Activated T-helper 17 cell treated with anti-CD3 and anti-CD28 coated beads, Interleukin-2, amount 50 U/mL, for 72 hours (primary cell): Measurements from ENCODE around the gene UBL3. TPM values are rescaled to one million over a fixed set of nuclear protein-coding genes. Genes with fewer than 3 reads are reported as not detected.

ENCODE experiments used
- ATAC-seq: fragments of 150-1000 bp; cut with Tn5 transposase; replicated peaks from 2 replicates; pipeline ENCODE4 v1.10.0; 2021; ENCODE audit warnings: mild to moderate bottlenecking, moderate library complexity
- H3K27ac Mint-ChIP-seq: one replicate; pipeline ENCODE4 v1.8.0; 2022; ENCODE audit warnings: mixed read lengths
- H3K27me3 Mint-ChIP-seq: one replicate; pipeline ENCODE4 v1.8.0; 2022; ENCODE audit warnings: mixed read lengths
- H3K36me3 Mint-ChIP-seq: one replicate; pipeline ENCODE4 v1.8.0; 2022; ENCODE audit warnings: low read depth, mild to moderate bottlenecking, mixed read lengths
- H3K4me1 Mint-ChIP-seq: one replicate; pipeline ENCODE4 v1.8.0; 2022; ENCODE audit warnings: mixed read lengths
- H3K4me3 Mint-ChIP-seq: one replicate; pipeline ENCODE4 v1.8.0; 2022; ENCODE audit warnings: mild to moderate bottlenecking, mixed read lengths
- H3K9me3 Mint-ChIP-seq: one replicate; pipeline ENCODE4 v1.8.0; 2022; ENCODE audit warnings: mixed read lengths
- total RNA-seq, 2 donors: library from RNA; stranded (reverse); gene quantifications; one replicate each; pipeline ENCODE4 v1.2.3, GENCODE V29; 2022

The UBL3 gene
- total RNA-seq, 2 donors from 2014 or later, result 8.4 to 9.4 TPM

DNA sequence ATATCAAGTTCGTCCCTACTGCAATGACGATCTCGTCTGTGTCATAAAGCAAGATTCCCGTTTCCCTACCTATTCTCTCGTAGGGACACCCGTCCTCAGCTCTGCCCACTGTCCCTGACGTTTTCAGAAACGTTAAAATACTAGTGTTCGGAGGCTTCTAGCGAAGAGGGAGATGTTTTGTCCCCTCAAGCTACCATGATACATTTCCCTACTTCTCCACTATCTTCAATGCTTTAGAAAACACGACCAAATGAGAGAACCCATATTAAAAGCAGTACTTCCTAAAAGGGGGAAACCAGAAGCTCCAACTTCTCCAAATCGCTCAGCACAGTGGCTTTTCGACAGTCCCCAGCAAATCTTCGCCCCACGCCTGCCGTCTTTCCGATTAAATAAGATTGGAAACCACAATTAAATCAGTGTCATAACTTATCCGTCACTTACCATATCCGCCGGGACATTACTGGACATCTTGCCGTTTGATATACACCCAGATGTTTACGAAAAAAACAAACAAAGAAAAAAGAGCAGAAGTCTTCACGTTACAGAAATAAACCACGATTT, 1.3 kb downstream of the UBL3 start:
- H3K27ac Mint-ChIP-seq, result peak overlapping the region; percentile 98
- peaks cover 17% of the 10 kb centered on the region for H3K4me1 Mint-ChIP-seq
- H3K4me3 Mint-ChIP-seq, result peak overlapping the region; percentile 97
- no peaks in the 10 kb centered on the region for H3K27me3 Mint-ChIP-seq
- peak; percentile 26 for ATAC-seq
- H3K36me3 Mint-ChIP-seq, result peaks cover 18% of the 10 kb centered on the region
- H3K9me3 Mint-ChIP-seq, result no peaks in the 10 kb centered on the region

DNA sequence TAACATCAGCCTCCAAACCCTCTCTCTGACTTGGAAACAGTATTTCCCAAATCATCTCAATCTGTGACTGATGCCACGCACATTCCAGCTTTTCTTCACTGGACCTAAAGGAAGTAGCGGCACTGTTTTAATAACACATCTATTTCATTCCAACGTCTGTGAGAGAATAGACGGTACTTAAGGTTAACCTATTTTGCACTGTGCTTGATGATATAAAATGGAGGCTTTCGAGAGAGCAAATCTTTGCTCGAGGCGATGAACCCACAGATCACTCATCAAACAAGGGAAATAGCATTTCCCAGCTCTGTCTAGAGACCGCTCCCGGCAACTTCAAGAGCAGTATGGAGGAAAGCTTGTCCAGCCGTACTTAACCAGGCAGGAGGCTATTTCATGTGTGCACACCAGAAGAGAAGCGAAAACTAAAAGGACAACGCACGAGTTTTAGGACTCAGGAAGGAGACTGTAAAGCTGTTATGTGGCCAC, 2.9 kb downstream of the UBL3 start:
- H3K4me3 Mint-ChIP-seq, result peak overlapping the region; percentile 97
- ATAC-seq, result no peak
- H3K27ac Mint-ChIP-seq, result peak overlapping the region; percentile 69
- no peaks in the 10 kb centered on the region for H3K27me3 Mint-ChIP-seq
- H3K9me3 Mint-ChIP-seq, result no peaks in the 10 kb centered on the region
- H3K4me1 Mint-ChIP-seq, result peaks cover 24% of the 10 kb centered on the region
- peaks cover 18% of the 10 kb centered on the region for H3K36me3 Mint-ChIP-seq

DNA sequence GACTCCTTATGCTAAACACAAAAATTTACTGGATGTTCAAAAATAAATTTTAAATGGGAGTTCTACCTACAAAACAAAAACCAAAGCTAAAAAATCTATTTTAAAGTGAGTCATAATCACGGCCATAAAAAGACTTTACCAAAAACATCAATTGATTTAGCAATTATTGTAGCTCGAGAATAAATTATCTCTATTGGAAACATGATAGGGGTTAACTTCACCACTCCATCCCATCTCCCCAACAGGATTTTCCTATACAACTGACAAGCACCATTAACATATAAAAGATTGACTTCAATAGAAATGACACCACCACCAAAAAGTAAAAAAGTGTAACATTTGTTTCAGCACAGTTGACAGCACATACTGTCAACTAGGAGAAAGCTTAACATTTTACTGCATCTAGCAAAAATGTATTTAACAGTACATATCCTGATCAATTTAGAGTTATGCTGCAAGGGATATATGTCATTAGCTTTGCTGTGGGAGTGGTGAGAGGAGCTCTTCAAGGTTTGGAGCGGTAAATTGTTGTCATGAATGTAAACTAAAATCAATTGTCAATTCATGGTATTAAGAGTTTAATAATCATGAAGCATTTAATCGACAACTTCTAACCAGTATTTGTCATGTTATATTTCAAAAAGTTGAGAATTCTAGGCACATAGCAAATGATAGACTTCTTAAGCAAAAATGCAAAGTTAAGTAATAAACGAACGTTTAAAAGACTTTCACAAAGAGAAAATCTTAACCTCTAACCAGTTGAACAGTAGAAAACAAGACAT, 3.8 kb downstream of the UBL3 start:
- Mint-ChIP-seq H3K9me3 (no peaks in the 10 kb centered on the region), H3K36me3 (peaks cover 18% of the 10 kb centered on the region), H3K27ac (peak overlapping the region; percentile 69), H3K27me3 (no peaks in the 10 kb centered on the region), H3K4me1 (peaks cover 32% of the 10 kb centered on the region), H3K4me3 (peak overlapping the region; percentile 97)
- no peak for ATAC-seq

DNA sequence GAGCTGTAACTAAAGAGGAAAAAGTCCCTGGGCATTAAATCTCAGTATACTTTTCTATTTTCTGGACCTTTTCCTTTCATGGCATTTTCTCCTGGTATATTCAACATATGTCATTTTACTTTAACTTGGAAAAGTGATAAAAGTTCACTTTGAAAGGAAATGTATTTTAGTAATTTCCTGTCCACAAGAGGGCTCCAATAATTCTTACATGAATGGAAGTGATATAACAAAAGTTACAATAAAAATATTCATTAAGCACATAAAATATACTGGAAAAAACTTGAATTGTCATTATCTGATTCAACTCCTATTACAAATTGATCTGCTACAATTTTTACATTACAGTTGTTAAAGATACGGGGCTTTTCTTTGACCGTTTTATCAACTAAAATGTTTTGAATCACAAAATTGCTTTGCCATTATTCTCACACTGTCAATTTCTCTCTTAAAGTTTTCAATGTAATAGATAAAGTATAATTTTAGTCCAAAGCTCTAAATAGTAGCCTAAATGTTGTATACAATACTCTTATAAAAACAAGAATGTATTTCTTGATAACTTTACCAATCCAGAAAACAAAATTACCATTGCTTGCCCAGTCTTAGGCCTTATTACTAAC, 4.9 kb downstream of the UBL3 start:
- ATAC-seq, result no peak
- peaks cover 38% of the 10 kb centered on the region for H3K4me1 Mint-ChIP-seq
- no peak overlapping the region for H3K27ac Mint-ChIP-seq
- H3K9me3 Mint-ChIP-seq, result no peaks in the 10 kb centered on the region
- no peaks in the 10 kb centered on the region for H3K27me3 Mint-ChIP-seq
- peaks cover 17% of the 10 kb centered on the region for H3K36me3 Mint-ChIP-seq
- H3K4me3 Mint-ChIP-seq, result peak overlapping the region; percentile 23

DNA sequence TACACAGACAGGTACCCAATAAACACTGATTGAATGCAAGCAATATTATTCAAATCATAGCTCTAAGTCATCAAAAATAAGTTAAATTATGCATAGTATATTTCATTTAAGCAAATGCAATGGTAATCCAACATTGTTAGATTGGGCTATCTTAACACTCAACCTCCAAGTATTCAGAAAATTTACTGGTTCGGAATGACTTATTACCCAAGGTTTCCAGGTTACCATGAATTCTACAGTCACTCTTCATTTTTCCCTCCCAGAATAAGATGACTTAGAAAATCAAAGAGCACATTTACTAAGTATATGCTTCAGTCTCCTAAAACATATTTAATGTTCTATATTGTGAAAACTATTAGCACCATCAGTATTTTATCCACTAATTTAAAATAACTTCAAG, 6.0 kb downstream of the UBL3 start:
- ATAC-seq, result no peak
- Mint-ChIP-seq H3K36me3 (peaks cover 10% of the 10 kb centered on the region), H3K27ac (no peak overlapping the region), H3K9me3 (no peaks in the 10 kb centered on the region), H3K27me3 (no peaks in the 10 kb centered on the region), H3K4me3 (peak overlapping the region; percentile 23), H3K4me1 (peaks cover 38% of the 10 kb centered on the region)

DNA sequence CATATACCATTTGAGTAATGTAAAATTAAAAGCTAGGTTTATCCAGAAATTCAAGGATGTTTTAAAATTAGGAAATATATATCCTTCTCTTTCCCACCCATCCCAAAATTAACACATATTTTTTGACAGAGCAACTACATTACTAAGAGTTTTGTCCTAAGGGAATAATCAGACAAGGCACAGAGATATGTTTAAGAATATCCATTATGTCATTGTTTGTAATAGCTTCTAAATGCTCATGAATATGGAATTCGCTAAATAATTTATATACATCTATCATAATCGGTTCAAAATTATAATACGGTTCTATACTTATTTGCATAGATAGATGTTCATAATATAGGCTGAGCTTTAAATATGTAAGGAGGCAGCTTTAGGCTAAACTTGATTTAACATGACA, 9.8 kb downstream of the UBL3 start:
- Mint-ChIP-seq H3K36me3 (no peaks in the 10 kb centered on the region), H3K4me3 (no peak overlapping the region), H3K27ac (no peak overlapping the region), H3K4me1 (peaks cover 44% of the 10 kb centered on the region), H3K9me3 (no peaks in the 10 kb centered on the region), H3K27me3 (no peaks in the 10 kb centered on the region)
- no peak for ATAC-seq

DNA sequence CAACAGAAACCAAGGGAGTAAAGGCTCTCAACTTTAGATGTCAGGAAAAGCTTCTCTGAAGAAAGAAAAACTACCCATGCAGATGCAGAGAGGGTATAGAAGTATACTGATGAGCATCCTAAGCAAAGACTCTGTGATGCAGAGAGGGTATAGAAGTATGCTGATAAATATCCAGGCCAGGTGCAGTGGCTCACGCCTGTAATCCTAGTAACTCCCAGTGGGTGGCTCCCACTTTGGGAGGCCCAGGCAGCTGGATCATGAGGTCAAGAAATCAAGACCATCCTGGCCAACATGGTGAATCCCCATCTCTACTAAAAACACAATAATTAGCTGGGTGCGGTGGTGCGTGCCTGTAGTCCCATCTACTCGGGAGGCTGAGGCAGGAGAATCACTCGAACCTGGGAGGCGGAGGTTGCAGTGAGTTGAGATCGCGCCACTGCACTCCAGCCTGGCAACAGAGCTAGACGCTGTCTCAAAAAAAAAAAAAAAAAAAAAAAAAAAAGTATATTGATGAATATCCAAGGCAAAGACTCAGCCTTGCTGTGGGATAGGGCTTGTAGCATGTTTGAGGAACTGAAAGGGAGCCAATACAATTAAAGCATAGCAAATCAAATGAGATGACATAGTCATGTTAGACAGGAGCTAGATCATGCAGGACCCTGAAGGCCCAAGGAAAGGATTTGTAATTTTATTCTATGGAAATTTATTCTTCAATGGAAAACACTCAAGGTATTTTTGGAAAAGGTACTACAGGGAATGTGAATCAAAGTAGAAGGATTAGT, 14.9 kb downstream of the UBL3 start:
- Mint-ChIP-seq H3K9me3 (no peaks in the 10 kb centered on the region), H3K36me3 (peaks cover 13% of the 10 kb centered on the region), H3K4me1 (peaks cover 40% of the 10 kb centered on the region), H3K4me3 (no peak overlapping the region), H3K27ac (no peak overlapping the region), H3K27me3 (no peaks in the 10 kb centered on the region)
- ATAC-seq, result no peak

DNA sequence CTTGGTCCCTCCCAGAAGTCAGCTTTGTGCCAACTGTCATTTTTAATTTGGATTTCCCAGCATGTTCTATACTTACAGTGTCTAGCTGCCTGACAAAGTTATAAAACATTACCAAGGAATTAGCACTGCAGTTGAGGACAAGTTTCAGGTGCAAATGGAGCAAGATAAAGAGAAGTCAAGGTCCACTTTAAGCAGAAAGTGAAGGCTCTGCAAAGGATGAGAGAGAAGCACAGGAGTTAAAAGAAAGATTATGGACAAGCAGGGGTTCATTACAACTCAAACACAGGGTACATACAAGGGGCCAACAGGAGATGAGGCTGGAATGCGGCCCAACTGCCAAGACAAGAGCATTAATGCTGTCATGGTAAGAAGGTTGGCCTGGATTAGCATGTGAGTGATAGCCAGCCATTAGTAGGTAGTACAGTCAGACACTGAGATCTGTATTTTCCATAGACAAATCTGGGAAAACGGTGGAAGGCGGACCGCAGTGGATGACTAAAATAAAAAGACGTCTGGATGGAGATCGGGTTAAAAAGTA, 17.6 kb downstream of the UBL3 start:
- H3K4me1 Mint-ChIP-seq, result peaks cover 28% of the 10 kb centered on the region
- H3K27ac Mint-ChIP-seq, result no peak overlapping the region
- H3K36me3 Mint-ChIP-seq, result peaks cover 13% of the 10 kb centered on the region
- no peaks in the 10 kb centered on the region for H3K27me3 Mint-ChIP-seq
- H3K9me3 Mint-ChIP-seq, result no peaks in the 10 kb centered on the region
- ATAC-seq, result no peak
- H3K4me3 Mint-ChIP-seq, result no peak overlapping the region

DNA sequence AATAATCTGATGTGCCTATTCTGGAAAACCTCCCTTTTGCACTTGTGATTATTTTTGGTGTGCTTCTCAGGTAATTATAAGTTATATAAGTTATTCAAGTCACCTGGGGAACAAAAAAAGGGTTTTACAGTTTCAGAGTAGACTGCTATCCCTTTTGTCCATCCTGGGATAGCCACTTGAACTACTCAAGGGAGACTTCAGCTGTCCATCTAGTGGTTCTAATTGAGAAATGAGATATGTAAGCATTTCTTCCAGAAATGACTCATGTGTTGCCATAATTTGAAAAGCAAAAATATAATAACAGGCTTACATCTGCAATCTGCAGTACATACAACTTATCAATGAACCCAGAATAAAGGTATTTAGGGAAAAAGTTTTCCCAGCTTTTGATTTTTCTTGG, 20.4 kb downstream of the UBL3 start:
- Mint-ChIP-seq H3K36me3 (peaks cover 13% of the 10 kb centered on the region), H3K4me3 (no peak overlapping the region), H3K4me1 (peaks cover 27% of the 10 kb centered on the region), H3K27me3 (no peaks in the 10 kb centered on the region), H3K27ac (no peak overlapping the region), H3K9me3 (no peaks in the 10 kb centered on the region)
- no peak for ATAC-seq

DNA sequence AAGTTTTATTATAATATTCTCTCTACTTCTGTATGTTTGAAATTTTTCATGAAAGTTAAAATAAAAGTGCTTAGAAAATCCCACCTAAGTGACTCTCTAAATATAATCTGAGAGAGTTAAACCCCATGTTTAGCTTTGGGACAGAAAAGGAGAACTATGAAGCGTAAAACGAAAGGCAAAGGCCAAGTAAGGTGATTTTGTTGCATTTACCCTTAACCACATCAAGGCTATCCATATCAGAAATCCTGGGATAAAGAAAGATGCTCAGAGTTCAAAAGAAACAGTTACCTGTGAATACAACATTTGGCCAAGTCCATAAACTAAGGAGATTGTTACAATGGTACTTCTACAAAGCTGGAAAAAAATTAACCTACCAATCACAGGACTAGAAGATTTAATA, 31.3 kb downstream of the UBL3 start:
- H3K27ac Mint-ChIP-seq, result no peak overlapping the region
- H3K27me3 Mint-ChIP-seq, result no peaks in the 10 kb centered on the region
- no peak for ATAC-seq
- peaks cover 20% of the 10 kb centered on the region for H3K4me1 Mint-ChIP-seq
- H3K9me3 Mint-ChIP-seq, result no peaks in the 10 kb centered on the region
- H3K4me3 Mint-ChIP-seq, result no peak overlapping the region
- peaks cover 6% of the 10 kb centered on the region for H3K36me3 Mint-ChIP-seq

DNA sequence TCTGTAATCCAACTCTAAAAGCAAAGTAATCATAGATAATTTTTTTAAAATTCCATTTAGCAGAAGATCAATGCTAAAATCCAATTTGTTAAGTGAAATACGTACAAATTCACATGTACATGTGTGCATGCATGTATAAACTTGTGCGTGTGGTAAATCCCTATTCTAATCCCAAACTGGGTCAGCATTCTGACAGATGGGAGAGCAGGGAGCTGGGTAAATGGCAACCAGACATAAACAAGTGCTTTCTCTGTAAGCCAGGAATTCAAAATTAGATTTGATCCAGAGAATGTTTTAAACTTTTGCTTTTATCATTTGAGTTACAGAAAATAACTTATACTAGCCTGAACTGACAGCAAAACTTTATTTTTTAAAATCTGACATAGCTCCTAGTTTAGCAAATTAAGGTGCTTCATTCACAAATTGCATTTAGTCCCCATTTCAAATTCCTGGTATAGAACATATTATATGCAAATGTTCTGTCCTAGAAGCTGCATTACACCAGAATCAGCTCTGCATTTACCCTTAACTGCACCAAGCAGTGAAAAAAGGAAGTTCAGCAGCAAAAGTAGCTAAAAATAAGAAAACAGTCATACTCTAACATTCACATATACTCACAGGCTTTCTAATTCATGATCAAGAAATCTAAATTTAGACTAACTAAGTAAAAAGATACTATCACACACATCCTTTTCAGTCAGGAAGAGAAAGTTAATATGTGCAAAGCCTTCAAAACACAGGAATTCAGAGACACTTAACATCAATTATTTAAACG, 32.6 kb downstream of the UBL3 start:
- peaks cover 4% of the 10 kb centered on the region for H3K36me3 Mint-ChIP-seq
- ATAC-seq, result peak; percentile 63
- H3K9me3 Mint-ChIP-seq, result no peaks in the 10 kb centered on the region
- no peaks in the 10 kb centered on the region for H3K27me3 Mint-ChIP-seq
- H3K4me1 Mint-ChIP-seq, result peaks cover 18% of the 10 kb centered on the region
- peak overlapping the region; percentile 23 for H3K4me3 Mint-ChIP-seq
- no peak overlapping the region for H3K27ac Mint-ChIP-seq

DNA sequence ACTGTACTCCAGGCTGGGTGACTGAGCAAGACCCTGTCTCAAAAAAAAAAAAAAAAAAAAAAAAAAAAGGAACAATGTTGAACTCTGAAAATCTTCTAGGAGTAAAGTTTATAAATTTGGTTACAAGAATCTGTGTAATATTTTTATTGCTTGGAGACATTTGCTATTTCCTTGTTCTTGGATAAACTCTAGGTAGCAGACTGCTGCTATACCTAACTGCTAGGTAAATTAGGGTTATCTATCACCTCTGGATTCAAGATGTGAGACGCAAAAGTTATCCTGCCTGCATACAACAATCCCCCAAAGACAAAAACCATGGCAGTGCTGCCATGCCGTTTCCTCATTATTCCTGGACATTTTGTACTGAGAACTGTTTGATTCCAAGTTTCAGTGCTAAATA, 33.7 kb downstream of the UBL3 start:
- H3K9me3 Mint-ChIP-seq, result no peaks in the 10 kb centered on the region
- H3K27me3 Mint-ChIP-seq, result no peaks in the 10 kb centered on the region
- ATAC-seq, result no peak
- H3K4me1 Mint-ChIP-seq, result peaks cover 15% of the 10 kb centered on the region
- H3K36me3 Mint-ChIP-seq, result no peaks in the 10 kb centered on the region
- no peak overlapping the region for H3K4me3 Mint-ChIP-seq
- no peak overlapping the region for H3K27ac Mint-ChIP-seq

DNA sequence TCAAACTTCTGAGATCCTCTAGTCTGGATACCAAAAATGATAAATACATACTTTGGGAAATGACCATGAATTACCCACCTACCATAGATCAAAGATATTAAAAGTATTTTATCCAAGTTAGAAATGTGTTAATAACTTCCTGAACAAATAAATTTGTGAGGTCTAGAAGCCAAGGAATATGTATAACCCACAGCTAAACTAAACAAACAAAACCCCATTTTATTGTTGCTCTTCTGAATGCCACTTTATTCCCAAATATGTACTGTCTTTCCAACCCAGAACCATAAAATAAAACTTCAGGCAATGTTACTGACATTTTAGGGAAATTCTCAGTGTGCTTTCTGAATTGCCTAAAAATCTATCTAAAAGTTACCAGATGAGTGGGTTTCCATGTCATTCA, 35.1 kb downstream of the UBL3 start:
- Mint-ChIP-seq H3K36me3 (no peaks in the 10 kb centered on the region), H3K27ac (no peak overlapping the region), H3K4me1 (peaks cover 19% of the 10 kb centered on the region), H3K4me3 (no peak overlapping the region), H3K27me3 (no peaks in the 10 kb centered on the region), H3K9me3 (no peaks in the 10 kb centered on the region)
- no peak for ATAC-seq

DNA sequence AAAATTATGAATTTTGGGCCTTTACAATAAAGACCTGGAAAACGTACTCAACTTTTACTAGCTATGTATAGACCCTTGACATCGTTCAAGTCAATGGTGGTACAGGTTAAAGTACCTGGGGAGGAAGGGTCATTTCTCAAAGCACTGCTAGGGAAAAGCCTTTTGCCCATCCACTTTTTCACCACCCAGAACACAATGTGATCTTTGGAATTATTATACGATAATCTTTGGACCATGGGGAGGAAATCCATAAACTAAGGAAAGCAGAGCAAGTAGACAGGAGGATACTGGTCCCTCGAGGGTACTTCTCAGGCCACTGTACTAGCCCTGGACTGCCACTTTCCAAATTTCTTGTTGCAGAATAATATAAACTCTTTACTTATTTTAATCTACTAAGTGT, 39.5 kb downstream of the UBL3 start:
- H3K27ac Mint-ChIP-seq, result no peak overlapping the region
- H3K4me1 Mint-ChIP-seq, result peaks cover 23% of the 10 kb centered on the region
- no peak overlapping the region for H3K4me3 Mint-ChIP-seq

More for the DNA sequence above, 39.5 kb downstream of the UBL3 start:
- Mint-ChIP-seq H3K36me3 (no peaks in the 10 kb centered on the region), H3K9me3 (no peaks in the 10 kb centered on the region), H3K27me3 (no peaks in the 10 kb centered on the region)
- no peak for ATAC-seq
